Measurements from ENCODE around the gene PDE9A. TPM values are rescaled to one million over a fixed set of nuclear protein-coding genes. Genes with fewer than 3 reads are reported as not detected.

The PDE9A gene
- total and polyA plus RNA-seq, 2 experiments from 2014 or later, result not detected

DNA sequence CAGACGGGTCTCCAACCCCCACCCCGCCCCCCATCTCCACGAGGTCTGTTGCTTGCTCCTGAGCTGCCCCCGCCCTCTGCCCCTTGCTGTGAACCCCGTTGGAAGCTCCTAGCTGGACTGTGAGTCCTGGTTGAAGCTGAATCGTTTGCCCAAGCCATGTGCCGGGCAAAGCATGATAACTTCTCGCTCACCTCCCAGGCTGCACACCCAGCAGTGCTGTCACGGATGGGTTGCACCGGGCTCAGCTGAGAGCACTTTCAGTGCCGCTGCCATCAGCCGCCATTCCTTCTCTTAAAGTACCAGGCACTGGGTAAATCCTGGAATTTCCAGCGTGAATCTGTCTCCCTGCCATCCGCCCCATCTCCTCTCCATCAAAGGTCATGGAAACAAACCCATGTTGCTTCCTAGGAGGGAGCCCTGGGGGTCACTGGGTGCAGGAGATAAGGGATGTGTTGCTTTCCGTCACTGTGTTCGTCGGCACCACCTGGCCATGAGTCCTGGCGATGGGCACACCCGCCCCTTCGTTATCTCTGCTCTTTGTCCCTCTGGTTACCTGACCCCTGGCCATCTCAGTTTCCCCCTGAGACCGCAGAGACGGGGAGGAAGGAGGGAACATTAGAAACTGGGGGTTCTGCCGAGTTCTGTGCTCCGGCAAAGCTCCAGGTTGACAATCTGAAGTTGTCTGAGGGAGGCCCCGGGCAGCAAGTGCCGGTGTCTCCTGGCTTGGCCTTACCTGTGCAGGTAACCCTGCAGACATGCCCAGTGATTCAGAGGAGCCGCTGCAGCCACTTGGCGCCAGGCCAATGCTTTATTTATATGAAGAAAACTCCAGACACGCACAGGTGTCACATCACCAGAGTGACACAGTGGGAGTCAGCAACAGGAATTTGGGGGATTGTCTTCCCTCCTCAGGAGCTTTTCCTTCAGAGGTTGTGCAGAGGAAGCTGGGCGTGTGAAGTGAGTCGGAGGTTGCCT lies 2.7 kb downstream of the PDE9A start:
- peaks cover 74% of the 10 kb centered on the region for H3K27me3 ChIP-seq (replicated peaks; ENCODE audit: insufficient read depth)
- no peaks in the 10 kb centered on the region for H4K20me1 ChIP-seq (ENCODE audit: insufficient read depth)
- H3K9ac ChIP-seq, result no peak overlapping the region
- no peak overlapping the region for H3K27ac ChIP-seq
- TF ChIP-seq EZH2 (IDR thresholded peaks at IDR 0.05; ENCODE audit: insufficient read depth, poor library complexity, severe bottlenecking) (no peak), EZH2phosphoT487 (IDR thresholded peaks at IDR 0.05; ENCODE audit: insufficient read depth, low read depth) (no peak)
- no peak overlapping the region for H3K4me2 ChIP-seq (ENCODE audit: unreplicated experiment)
- H3K36me3 ChIP-seq (ENCODE audit: low read depth), result no peaks in the 10 kb centered on the region
- H3F3A ChIP-seq (ENCODE audit: insufficient read depth), result no peaks in the 10 kb centered on the region
- WGBS, 2 experiments (ENCODE audit: low coverage in 1 of 2, low lambda C conversion rate in 2 of 2, missing lambda C conversion rate in 2 of 2), result 48 to 49% methylated on average over 29 to 31 of the region's 31 CpGs
- no peaks in the 10 kb centered on the region for H3K79me2 ChIP-seq (ENCODE audit: insufficient read depth)
- no peaks in the 10 kb centered on the region for H3K4me1 ChIP-seq (ENCODE audit: insufficient read depth)
- no peaks in the 10 kb centered on the region for H3K9me2 ChIP-seq (ENCODE audit: insufficient read depth)
- no peaks in the 10 kb centered on the region for H3K9me3 ChIP-seq (ENCODE audit: low read depth)
- H2AFZ ChIP-seq, result no peak overlapping the region
- in situ Hi-C loops (cut with MboI), result no loop called here
- DNase-seq, result no peak
- no peak overlapping the region for H3K4me3 ChIP-seq

DNA sequence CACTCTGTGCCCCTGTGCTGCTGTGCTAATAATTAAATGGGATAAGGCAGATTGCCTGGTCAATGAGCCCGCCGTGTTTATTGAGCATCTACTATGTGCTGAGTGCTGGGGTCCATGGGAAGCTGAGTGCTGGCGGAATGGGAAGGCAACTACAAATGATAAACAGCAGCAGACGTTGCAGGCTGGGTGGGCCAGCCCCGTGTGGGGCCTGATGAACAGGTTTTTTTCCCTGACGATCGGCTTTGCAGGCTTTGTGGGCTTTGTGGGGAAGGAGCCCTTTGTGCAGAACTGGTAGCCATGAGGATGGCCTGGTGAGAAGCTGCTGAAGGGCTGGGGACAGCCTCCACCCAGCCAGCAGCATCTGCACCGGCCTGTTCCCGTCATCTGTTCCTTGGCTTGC lies 3.5 kb downstream of the PDE9A start:
- H4K20me1 ChIP-seq (ENCODE audit: insufficient read depth), result no peaks in the 10 kb centered on the region
- no peaks in the 10 kb centered on the region for H3K9me3 ChIP-seq (ENCODE audit: low read depth)
- H3K79me2 ChIP-seq (ENCODE audit: insufficient read depth), result no peaks in the 10 kb centered on the region
- 52 to 53% methylated on average over 9 of the region's 9 CpGs for WGBS, 2 experiments (ENCODE audit: low coverage in 1 of 2, low lambda C conversion rate in 2 of 2, missing lambda C conversion rate in 2 of 2)
- no peaks in the 10 kb centered on the region for H3K9me2 ChIP-seq (ENCODE audit: insufficient read depth)
- H3F3A ChIP-seq (ENCODE audit: insufficient read depth), result no peaks in the 10 kb centered on the region
- no peak overlapping the region for H3K4me3 ChIP-seq
- H3K9ac ChIP-seq, result no peak overlapping the region
- no peaks in the 10 kb centered on the region for H3K4me1 ChIP-seq (ENCODE audit: insufficient read depth)
- no peaks in the 10 kb centered on the region for H3K36me3 ChIP-seq (ENCODE audit: low read depth)
- peaks cover 67% of the 10 kb centered on the region for H3K27me3 ChIP-seq (replicated peaks; ENCODE audit: insufficient read depth)
- in situ Hi-C loops (cut with MboI), result no loop called here
- no peak overlapping the region for H3K27ac ChIP-seq
- no peak overlapping the region for H2AFZ ChIP-seq
- TF ChIP-seq EZH2 (IDR thresholded peaks at IDR 0.05; ENCODE audit: insufficient read depth, poor library complexity, severe bottlenecking), result no peak
- no peak for TF ChIP-seq EZH2phosphoT487 (IDR thresholded peaks at IDR 0.05; ENCODE audit: insufficient read depth, low read depth)
- DNase-seq, result no peak
- H3K4me2 ChIP-seq (ENCODE audit: unreplicated experiment), result no peak overlapping the region

DNA sequence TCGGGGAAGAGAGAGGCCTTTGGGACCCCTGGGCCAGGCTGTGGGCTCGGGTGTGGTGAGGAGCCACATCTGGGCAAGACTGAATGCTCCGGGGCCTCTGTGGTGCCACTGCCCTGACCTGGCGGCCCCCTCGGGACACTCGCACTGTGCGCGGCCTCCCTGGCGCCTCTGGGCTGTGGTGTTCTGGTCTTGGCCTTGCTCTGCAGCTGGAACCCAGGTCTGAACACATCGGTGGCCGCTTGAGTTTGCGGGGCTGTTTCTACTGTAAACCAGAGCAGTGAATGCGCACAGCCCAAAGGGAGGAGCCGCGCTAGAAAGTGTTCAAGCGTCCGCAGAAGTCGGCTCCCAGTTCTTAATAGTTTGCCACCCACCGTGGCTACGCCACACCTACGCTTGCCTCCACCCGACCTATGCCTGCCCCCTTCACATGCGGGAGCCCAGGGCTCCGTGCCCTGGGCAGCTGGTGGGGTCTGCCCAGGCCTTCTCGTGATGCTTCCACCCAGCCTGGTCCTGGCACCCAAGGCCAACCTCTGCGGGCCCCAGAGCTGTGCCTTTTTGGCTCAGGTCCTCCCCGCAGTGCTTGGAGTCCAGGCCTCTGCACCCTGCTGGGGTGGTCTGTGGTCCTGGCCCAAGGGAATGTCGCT lies 4.4 kb downstream of the PDE9A start:
- H3K9me3 ChIP-seq (ENCODE audit: low read depth), result no peaks in the 10 kb centered on the region

DNA sequence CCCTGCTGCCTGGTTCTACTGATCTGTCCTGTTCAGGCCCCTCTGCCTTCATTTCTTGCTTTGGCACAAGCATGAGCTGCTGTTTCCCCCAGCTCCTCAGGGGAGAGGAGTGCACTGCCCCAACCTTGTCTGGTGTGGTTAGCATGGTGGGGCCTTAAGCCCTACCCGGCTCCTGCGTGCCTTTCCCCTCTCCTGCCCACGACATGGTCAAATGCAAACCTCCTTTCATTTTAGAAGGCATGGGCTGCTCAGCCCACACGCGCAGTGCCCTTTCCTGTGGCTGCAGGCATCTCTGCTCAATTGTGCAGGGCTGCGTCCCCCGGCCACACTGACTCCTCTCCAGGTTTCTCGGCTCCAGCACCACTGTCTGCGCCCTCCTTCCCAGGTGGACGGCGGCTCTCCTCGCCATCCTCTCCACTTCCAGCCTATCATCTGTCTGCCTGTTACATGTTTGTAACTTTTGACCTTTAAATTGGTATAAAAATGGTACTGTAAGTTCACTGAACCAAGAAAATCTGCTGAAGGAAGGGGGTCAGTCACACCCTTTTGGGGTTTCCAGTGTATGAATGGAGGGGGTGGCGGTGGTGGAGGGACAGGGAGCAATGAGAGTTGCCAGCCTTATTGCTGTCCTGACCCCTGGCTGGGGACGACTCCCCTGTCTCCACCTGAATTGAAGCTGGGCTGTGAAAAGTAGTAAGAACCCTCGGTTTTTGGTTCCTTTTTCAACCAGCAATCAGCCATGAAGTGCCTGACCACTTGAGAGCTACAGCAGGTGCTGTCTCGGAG lies 5.1 kb downstream of the PDE9A start:
- no peak overlapping the region for H3K27ac ChIP-seq
- H3K9ac ChIP-seq, result no peak overlapping the region
- H3K4me1 ChIP-seq (ENCODE audit: insufficient read depth), result no peaks in the 10 kb centered on the region
- H3K9me3 ChIP-seq (ENCODE audit: low read depth), result no peaks in the 10 kb centered on the region
- no peak for DNase-seq
- no peaks in the 10 kb centered on the region for H3F3A ChIP-seq (ENCODE audit: insufficient read depth)
- no peak overlapping the region for H3K4me3 ChIP-seq
- H3K9me2 ChIP-seq (ENCODE audit: insufficient read depth), result no peaks in the 10 kb centered on the region
- WGBS, 2 experiments (ENCODE audit: low coverage in 1 of 2, low lambda C conversion rate in 2 of 2, missing lambda C conversion rate in 2 of 2), result 54 to 60% methylated on average over 16 of the region's 16 CpGs
- TF ChIP-seq EZH2phosphoT487 (IDR thresholded peaks at IDR 0.05; ENCODE audit: insufficient read depth, low read depth), result no peak
- TF ChIP-seq EZH2 (IDR thresholded peaks at IDR 0.05; ENCODE audit: insufficient read depth, poor library complexity, severe bottlenecking), result no peak
- H3K79me2 ChIP-seq (ENCODE audit: insufficient read depth), result no peaks in the 10 kb centered on the region
- no peak overlapping the region for H3K4me2 ChIP-seq (ENCODE audit: unreplicated experiment)
- no peaks in the 10 kb centered on the region for H4K20me1 ChIP-seq (ENCODE audit: insufficient read depth)
- in situ Hi-C loops (cut with MboI), result no loop called here
- H3K36me3 ChIP-seq (ENCODE audit: low read depth), result no peaks in the 10 kb centered on the region
- peaks cover 53% of the 10 kb centered on the region for H3K27me3 ChIP-seq (replicated peaks; ENCODE audit: insufficient read depth)
- no peak overlapping the region for H2AFZ ChIP-seq

More for the DNA sequence above, 4.4 kb downstream of the PDE9A start:
- WGBS, 2 experiments (ENCODE audit: low coverage in 1 of 2, low lambda C conversion rate in 2 of 2, missing lambda C conversion rate in 2 of 2), result 67 to 68% methylated on average over 25 to 28 of the region's 28 CpGs
- H3K9me2 ChIP-seq (ENCODE audit: insufficient read depth), result no peaks in the 10 kb centered on the region
- no peaks in the 10 kb centered on the region for H3K4me1 ChIP-seq (ENCODE audit: insufficient read depth)
- H3K27ac ChIP-seq, result no peak overlapping the region
- peaks cover 57% of the 10 kb centered on the region for H3K27me3 ChIP-seq (replicated peaks; ENCODE audit: insufficient read depth)
- no peaks in the 10 kb centered on the region for H4K20me1 ChIP-seq (ENCODE audit: insufficient read depth)
- DNase-seq, result no peak
- H3K36me3 ChIP-seq (ENCODE audit: low read depth), result no peaks in the 10 kb centered on the region
- TF ChIP-seq EZH2phosphoT487 (IDR thresholded peaks at IDR 0.05; ENCODE audit: insufficient read depth, low read depth) (no peak), EZH2 (IDR thresholded peaks at IDR 0.05; ENCODE audit: insufficient read depth, poor library complexity, severe bottlenecking) (no peak)
- no peak overlapping the region for H2AFZ ChIP-seq
- in situ Hi-C loops (cut with MboI), result no loop called here
- no peak overlapping the region for H3K9ac ChIP-seq
- no peak overlapping the region for H3K4me2 ChIP-seq (ENCODE audit: unreplicated experiment)
- no peaks in the 10 kb centered on the region for H3F3A ChIP-seq (ENCODE audit: insufficient read depth)
- no peaks in the 10 kb centered on the region for H3K79me2 ChIP-seq (ENCODE audit: insufficient read depth)
- no peak overlapping the region for H3K4me3 ChIP-seq
